IMR-90 (cell line): Measurements from ENCODE around the gene INPP5A. TPM values are rescaled to one million over a fixed set of nuclear protein-coding genes. Genes with fewer than 3 reads are reported as not detected.

Experiments used
- ATAC-seq: fragments of 200-7000 bp; cut with Tn5 transposase; 2 replicates; pipeline ENCODE4 v1.9.1; 2020; ENCODE audit warnings: low read depth, mild to moderate bottlenecking, moderate library complexity
- BruUV-seq: library from RNA; stranded (reverse); fragments of 400-500 nt; replicated peaks from 2 replicates; lab custom pipeline; 2021; lab: Mats Ljungman, UMichigan
- CTCF ChIA-PET: fragments of 300-600 bp; formaldehyde crosslinking; extraction: SDS; loops from one replicate; lab custom pipeline; 2021; ENCODE audit warnings: antibody characterized with exemption; lab: Yijun Ruan, JAX
- POLR2A ChIA-PET: fragments of 300-600 bp; sonication (Branson Sonifier 250); formaldehyde crosslinking; loops from one replicate; lab custom pipeline; 2022; ENCODE audit warnings: antibody characterized with exemption; ENCODE audit not compliant: unreplicated experiment; lab: Charles Lee
- DNase-seq: peaks from one replicate; pipeline ENCODE4 v3.0.0; 2013
- H2AFZ ChIP-seq: replicated peaks from 2 replicates; pipeline ENCODE3; 2013; ENCODE audit warnings: low read length, mild to moderate bottlenecking; ENCODE audit not compliant: poor library complexity
- H2AK5ac ChIP-seq: 2 replicates; pipeline ENCODE4 v1.6.1; 2013; ENCODE audit warnings: low read depth, low read length, inconsistent platforms
- H2AK9ac ChIP-seq: replicated peaks from 2 replicates; pipeline ENCODE3; 2013; ENCODE audit warnings: mild to moderate bottlenecking, low read depth, low read length, moderate library complexity; ENCODE audit not compliant: poor library complexity
- H2BK120ac ChIP-seq: 2 replicates; pipeline ENCODE4 v1.6.1; 2013; ENCODE audit warnings: low read depth, low read length, inconsistent platforms
- H2BK15ac ChIP-seq: 3 replicates; pipeline ENCODE4 v1.6.1; 2013; ENCODE audit warnings: low read depth, low read length, inconsistent platforms
- H2BK20ac ChIP-seq: 2 replicates; pipeline ENCODE4 v1.6.1; 2013; ENCODE audit warnings: low read depth, mild to moderate bottlenecking, inconsistent platforms, low read length, moderate library complexity
- H2BK5ac ChIP-seq: 2 replicates; pipeline ENCODE4 v1.6.1; 2013; ENCODE audit warnings: mild to moderate bottlenecking, low read depth, low read length, inconsistent platforms; ENCODE audit not compliant: poor library complexity, severe bottlenecking
- H3K14ac ChIP-seq: replicated peaks from 2 replicates; pipeline ENCODE4 v1.6.1; 2013; ENCODE audit warnings: low read depth, low read length, inconsistent platforms
- H3K18ac ChIP-seq: 2 replicates; pipeline ENCODE4 v1.6.1; 2013; ENCODE audit warnings: low read depth, low read length, control low read depth
- H3K23ac ChIP-seq: 2 replicates; pipeline ENCODE4 v1.6.1; 2013; ENCODE audit warnings: low read depth, low read length, inconsistent platforms
- H3K27ac ChIP-seq: 2 replicates; pipeline ENCODE4 v1.5.1; 2013; ENCODE audit warnings: mild to moderate bottlenecking, control low read depth, low read length; ENCODE audit not compliant: insufficient read depth
- H3K27me3 ChIP-seq: 2 replicates; pipeline ENCODE4 v1.6.1; 2013; ENCODE audit warnings: low read length; ENCODE audit not compliant: control insufficient read depth, insufficient read depth
- H3K36me3 ChIP-seq: 2 replicates; pipeline ENCODE4 v1.6.1; 2013; ENCODE audit warnings: low read length, mixed read lengths; ENCODE audit not compliant: control insufficient read depth, insufficient read depth
- H3K4ac ChIP-seq: 2 replicates; pipeline ENCODE4 v1.6.1; 2013; ENCODE audit warnings: low read depth, low read length, inconsistent platforms
- H3K4me1 ChIP-seq: 2 replicates; pipeline ENCODE4 v1.6.1; 2013; ENCODE audit warnings: low read length, mixed read lengths; ENCODE audit not compliant: control insufficient read depth, insufficient read depth
- H3K4me2 ChIP-seq: 2 replicates; pipeline ENCODE4 v1.6.1; 2013; ENCODE audit warnings: low read depth, mild to moderate bottlenecking, control low read depth, low read length, moderate library complexity
- H3K4me3 ChIP-seq: 2 replicates; pipeline ENCODE4 v1.5.1; 2013; ENCODE audit warnings: low read depth, mild to moderate bottlenecking, control low read depth, low read length, moderate library complexity; ENCODE audit not compliant: insufficient read depth
- H3K56ac ChIP-seq: 2 replicates; pipeline ENCODE4 v1.6.1; 2013; ENCODE audit warnings: low read length, inconsistent platforms; ENCODE audit not compliant: insufficient read depth; ENCODE audit errors: extremely low read depth
- H3K79me1 ChIP-seq, 2 experiments: 2 replicates each; pipeline ENCODE4 v1.6.1; 2013; ENCODE audit warnings: low read length in 2 of 2, inconsistent platforms in 1 of 2, low read depth in 1 of 2
- H3K9ac ChIP-seq: 2 replicates; pipeline ENCODE4 v1.6.1; 2013; ENCODE audit warnings: low read depth, low read length, control low read depth
- H3K9me1 ChIP-seq: 2 replicates; pipeline ENCODE4 v1.6.1; 2013; ENCODE audit warnings: low read length, inconsistent platforms; ENCODE audit not compliant: insufficient read depth
- H3K9me3 ChIP-seq: 2 replicates; pipeline ENCODE4 v1.6.1; 2013; ENCODE audit warnings: low read length; ENCODE audit not compliant: control insufficient read depth, insufficient read depth
- H4K20me1 ChIP-seq: 2 replicates; pipeline ENCODE4 v1.6.1; 2013; ENCODE audit warnings: low read length, inconsistent platforms; ENCODE audit not compliant: insufficient read depth
- H4K5ac ChIP-seq: 2 replicates; pipeline ENCODE4 v1.6.1; 2013; ENCODE audit warnings: mild to moderate bottlenecking, low read depth, low read length, control low read depth
- H4K8ac ChIP-seq, 2 experiments: 2 replicates each; pipeline ENCODE4 v1.6.1; 2013; ENCODE audit warnings: low read depth in 2 of 2, low read length in 2 of 2, control low read depth in 1 of 2, inconsistent platforms in 1 of 2
- H4K91ac ChIP-seq: 2 replicates; pipeline ENCODE4 v1.6.1; 2013; ENCODE audit warnings: low read depth, low read length, inconsistent platforms; ENCODE audit not compliant: insufficient read depth
- BHLHE40 ChIP-seq: fragments of 150-350 bp; IDR thresholded peaks from 2 replicates; pipeline ENCODE4 v1.6.1; 2016; ENCODE audit warnings: mild to moderate bottlenecking, low read depth, low read length
- CEBPB ChIP-seq: IDR thresholded peaks from 2 replicates; pipeline ENCODE4 v1.6.1; 2012; ENCODE audit warnings: low read depth, low read length, improper control_type of control experiment
- CHD1 ChIP-seq: IDR thresholded peaks from 2 replicates; pipeline ENCODE4 v1.6.1; 2012; ENCODE audit warnings: low read depth, low read length, improper control_type of control experiment
- ELK1 ChIP-seq: fragments of 150-350 bp; IDR thresholded peaks from 2 replicates; pipeline ENCODE4 v1.6.1; 2016; ENCODE audit warnings: low read depth, mild to moderate bottlenecking, low read length, moderate library complexity, borderline replicate concordance
- POLR2A ChIP-seq: IDR thresholded peaks from 2 replicates; pipeline ENCODE4 v1.6.1; 2012; ENCODE audit warnings: mild to moderate bottlenecking, low read depth, low read length
- WGBS, 2 experiments: methylation state at CpG; one replicate each; pipeline versions ENCODE4 v1.1.5 to v1.1.7; 2013; ENCODE audit warnings: missing lambda C conversion rate in 2 of 2; ENCODE audit not compliant: insufficient read length in 1 of 2; ENCODE audit errors: extremely low coverage in 2 of 2; 5-methylcytosine and 5-hydroxymethylcytosine counted together
- dilution Hi-C: fragments of 300-500 bp; cut with HindIII; formaldehyde crosslinking; loops from one replicate; pipeline ENCODE4 v1.14.3; 2018; ENCODE audit warnings: low sequenced_read_pairs; ENCODE audit not compliant: unreplicated experiment
- in situ Hi-C: fragments of 300-500 bp; cut with MboI; formaldehyde crosslinking; loops from 3 replicates; pipeline ENCODE4 v1.14.3; 2019; ENCODE audit warnings: low sequenced_read_pairs, inconsistent platforms, mixed read lengths
- intact Hi-C: fragments of 100-400 bp; cut with micrococcal nuclease; formaldehyde crosslinking; loops from 2 replicates; pipeline ENCODE4 v1.10.0; 2022
- polyA plus RNA-seq, 3 experiments: library from polyadenylated mRNA; depleted of rRNA; stranded (reverse); fragments of >200 nt; gene quantifications; 2 replicates each; pipeline ENCODE4 v1.2.3, GENCODE V29; 2012; ENCODE audit warnings: low replicate concordance in 1 of 3
- total RNA-seq: library from RNA; depleted of rRNA; stranded (reverse); fragments of >200 nt; gene quantifications from 2 replicates; pipeline ENCODE4 v1.2.3, GENCODE V29; 2012
- TF ChIP-seq, protein P1 (sequence below): fragments of 150-350 bp; IDR thresholded peaks from 2 replicates; pipeline ENCODE4 v1.6.1; 2017; ENCODE audit warnings: mild to moderate bottlenecking, antibody characterized with exemption, low read length, low read depth

The INPP5A gene
- total and polyA plus RNA-seq, 2 of the 4 experiments (the other 2 are of a cell fraction) = 21.4 to 36.7 TPM

DNA sequence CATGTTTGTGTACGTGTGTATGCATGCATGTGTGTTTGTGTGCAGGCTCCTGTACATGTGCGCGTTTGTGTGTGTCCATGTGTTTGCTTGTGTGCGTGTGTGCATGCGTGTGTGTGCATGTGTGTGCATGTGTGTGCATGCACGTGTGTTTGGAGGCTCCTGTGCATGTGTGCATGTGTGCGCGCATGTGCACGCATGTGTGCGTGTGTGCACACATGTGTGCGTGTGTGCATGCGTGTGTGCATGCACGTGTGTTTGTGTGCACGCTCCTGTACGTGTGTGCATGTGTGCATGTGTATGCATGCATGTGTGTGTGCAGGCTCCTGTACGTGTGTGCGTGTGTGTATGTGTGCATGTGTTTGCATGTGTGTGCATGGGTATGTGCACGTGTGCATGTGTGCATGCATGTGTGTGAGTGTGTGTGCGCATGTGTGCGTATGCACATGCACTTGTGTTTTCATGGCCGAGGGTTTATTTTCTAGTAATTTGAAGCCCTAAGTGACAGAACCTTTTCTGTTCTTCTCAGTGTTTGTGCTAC lies 59.2 kb downstream of the INPP5A start:
- no TSS peak for BruUV-seq
- Histone ChIP-seq H3K9me3 (peaks cover 2% of the 10 kb centered on the region; the same call in 1 of the 2 replicates), H2BK15ac (no peak overlapping the region), H3K9ac (no peak overlapping the region), H3K27me3 (peaks cover 8% of the 10 kb centered on the region; the same call in 1 of the 2 replicates), H3K79me1 (peaks cover 36 to 56% of the 10 kb centered on the region in 2 experiments), H2BK5ac (no peak overlapping the region), H3K36me3 (no peaks in the 10 kb centered on the region), H2AK9ac (no peak overlapping the region), H4K91ac (no peak overlapping the region), H3K18ac (no peak overlapping the region), H2AFZ (no peak overlapping the region), H3K27ac (no peak overlapping the region), H3K4me1 (peaks cover 3% of the 10 kb centered on the region), H4K8ac (no peak overlapping the region), H3K4me2 (no peak overlapping the region), H4K5ac (no peak overlapping the region), H4K20me1 (peaks cover 71% of the 10 kb centered on the region), H3K4ac (no peak overlapping the region), H3K4me3 (no peak overlapping the region), H2BK120ac (no peak overlapping the region), H3K23ac (no peak overlapping the region), H3K9me1 (peaks cover 16% of the 10 kb centered on the region), H2AK5ac (no peak overlapping the region), H3K56ac (no peak overlapping the region), H3K14ac (no peak overlapping the region), H2BK20ac (no peak overlapping the region)
- intact Hi-C loops (no loop called here), dilution Hi-C loops (no loop called here), in situ Hi-C loops (no loop called here)
- ChIA-PET POLR2A (no interaction called here), CTCF (no interaction called here)
- ATAC-seq = no peak
- DNase-seq = no peak
- 87% methylated on average over 16 of the region's 21 CpGs; no CpG with 5 or more reads in 1 of the 2 experiments for WGBS, 2 experiments
- no peak for TF ChIP-seq POLR2A
- TF ChIP-seq CHD1 = no peak
- TF ChIP-seq BHLHE40 = no peak
- no peak for TF ChIP-seq CEBPB
- TF ChIP-seq ELK1 = no peak
- TF ChIP-seq, protein P1, sequence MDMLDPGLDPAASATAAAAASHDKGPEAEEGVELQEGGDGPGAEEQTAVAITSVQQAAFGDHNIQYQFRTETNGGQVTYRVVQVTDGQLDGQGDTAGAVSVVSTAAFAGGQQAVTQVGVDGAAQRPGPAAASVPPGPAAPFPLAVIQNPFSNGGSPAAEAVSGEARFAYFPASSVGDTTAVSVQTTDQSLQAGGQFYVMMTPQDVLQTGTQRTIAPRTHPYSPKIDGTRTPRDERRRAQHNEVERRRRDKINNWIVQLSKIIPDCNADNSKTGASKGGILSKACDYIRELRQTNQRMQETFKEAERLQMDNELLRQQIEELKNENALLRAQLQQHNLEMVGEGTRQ = no peak
